NT2/D1 (cell line): ENCODE measurements around the gene AP5Z1.

ENCODE experiments used
- SUZ12 ChIP-seq: IDR thresholded peaks from 2 replicates; pipeline ENCODE4 v1.6.1; 2011; ENCODE audit not compliant: insufficient read length, insufficient read depth; ENCODE audit errors: extremely low read depth
- YY1 ChIP-seq: IDR thresholded peaks from 2 replicates; pipeline ENCODE4 v1.6.1; 2011; ENCODE audit not compliant: insufficient read length, insufficient read depth
- ZNF274 ChIP-seq: IDR thresholded peaks from 2 replicates; pipeline ENCODE4 v1.6.1; 2011; ENCODE audit warnings: mild to moderate bottlenecking, low read depth, low read length

DNA sequence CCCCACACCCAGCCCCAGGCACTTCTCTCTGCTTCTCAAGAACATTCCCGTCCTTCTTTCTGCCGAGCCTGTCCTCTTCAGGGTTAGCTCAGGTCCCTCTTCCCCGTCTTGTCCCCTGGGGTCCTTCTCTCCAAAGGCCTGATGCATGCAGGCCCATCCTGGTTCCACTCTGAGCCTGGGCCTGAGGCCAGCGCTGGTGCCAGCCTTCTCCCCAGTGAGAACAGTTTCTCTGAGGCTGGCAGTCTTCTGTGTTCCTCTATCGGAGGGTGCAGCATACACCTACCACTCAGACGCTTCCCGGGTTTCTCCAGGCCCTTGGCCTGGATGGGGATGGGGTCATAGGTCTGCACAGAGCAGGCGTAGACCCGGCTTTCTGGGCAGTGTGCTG is 14.6 kb downstream of the AP5Z1 start:
- TF ChIP-seq YY1 (no peak), ZNF274 (no peak), SUZ12 (no peak)
